Liver (tissue), 9 donors: Measurements from ENCODE around the gene KSR1. TPM values are rescaled to one million over a fixed set of nuclear protein-coding genes. Genes with fewer than 3 reads are reported as not detected.

Experiments used
- DNase-seq: peaks from one replicate; pipeline ENCODE4 v3.0.0-alpha.2; 2017; ENCODE audit warnings: low spot score
- H3K27ac ChIP-seq, 2 donors: one replicate each; pipeline ENCODE4 v1.7.0; 2013; ENCODE audit warnings: inconsistent platforms in 2 of 2, low read length in 2 of 2, control low read depth in 1 of 2, low read depth in 1 of 2, mild to moderate bottlenecking in 1 of 2
- H3K27me3 ChIP-seq, 4 donors: one replicate each; pipeline versions ENCODE4 v1.6.1 to v1.7.0; 2013; ENCODE audit warnings: low read length in 3 of 4, inconsistent platforms in 1 of 4, mild to moderate bottlenecking in 1 of 4, moderate library complexity in 1 of 4; ENCODE audit not compliant: control insufficient read depth in 4 of 4, insufficient read depth in 4 of 4
- H3K36me3 ChIP-seq, 4 donors: one replicate each; pipeline versions ENCODE4 v1.6.1 to v1.7.0; 2013; ENCODE audit warnings: low read length in 3 of 4, mild to moderate bottlenecking in 3 of 4, low read depth in 1 of 4, moderate library complexity in 1 of 4; ENCODE audit not compliant: control insufficient read depth in 4 of 4, insufficient read depth in 3 of 4
- H3K4me1 ChIP-seq, 4 donors: one replicate each; pipeline versions ENCODE4 v1.6.1 to v1.7.0; 2013; ENCODE audit warnings: low read length in 3 of 4, mild to moderate bottlenecking in 3 of 4, moderate library complexity in 1 of 4; ENCODE audit not compliant: control insufficient read depth in 4 of 4, insufficient read depth in 4 of 4
- H3K4me3 ChIP-seq, 3 donors: one replicate each; pipeline versions ENCODE4 v1.6.1 to v1.7.0; 2013; ENCODE audit warnings: low read length in 3 of 3, control low read depth in 1 of 3, low read depth in 1 of 3, mild to moderate bottlenecking in 1 of 3
- H3K9ac ChIP-seq, 2 donors: one replicate each; pipeline ENCODE4 v1.7.0; 2013; ENCODE audit warnings: low read length in 2 of 2, mild to moderate bottlenecking in 2 of 2, moderate library complexity in 2 of 2, control low read depth in 1 of 2, low read depth in 1 of 2
- H3K9me3 ChIP-seq, 4 donors: one replicate each; pipeline versions ENCODE4 v1.6.1 to v1.7.0; 2013; ENCODE audit warnings: low read length in 3 of 4; ENCODE audit not compliant: control insufficient read depth in 4 of 4
- EGR1 ChIP-seq, 2 donors: IDR thresholded peaks; 2 replicates each; pipeline ENCODE4 v1.6.1; 2016 to 2018; ENCODE audit warnings: antibody characterized with exemption in 2 of 2, low read depth in 2 of 2
- GABPA ChIP-seq, 2 donors: IDR thresholded peaks in 1 of 2; conservative IDR thresholded peaks in 1 of 2; 2 replicates each; pipeline ENCODE4 v1.6.1; 2016; ENCODE audit warnings: antibody characterized with exemption in 2 of 2, mild to moderate bottlenecking in 1 of 2, moderate library complexity in 1 of 2
- HNF4A ChIP-seq, 2 donors: conservative IDR thresholded peaks; 2 replicates each; pipeline ENCODE4 v1.6.1; 2016; ENCODE audit warnings: antibody characterized with exemption in 2 of 2, mild to moderate bottlenecking in 2 of 2
- JUND ChIP-seq, 2 donors: IDR thresholded peaks; 2 replicates each; pipeline ENCODE4 v1.6.1; 2016; ENCODE audit warnings: antibody characterized with exemption in 2 of 2
- RXRA ChIP-seq, 2 donors: IDR thresholded peaks; 2 replicates each; pipeline ENCODE4 v1.6.1; 2017 to 2018; ENCODE audit warnings: antibody characterized with exemption in 2 of 2, mild to moderate bottlenecking in 1 of 2
- TAF1 ChIP-seq: conservative IDR thresholded peaks from 2 replicates; pipeline ENCODE4 v1.6.1; 2016; ENCODE audit warnings: antibody characterized with exemption, mild to moderate bottlenecking
- YY1 ChIP-seq: IDR thresholded peaks from 2 replicates; pipeline ENCODE4 v1.6.1; 2016; ENCODE audit warnings: antibody characterized with exemption, mild to moderate bottlenecking
- WGBS: extraction: QIAGEN DNeasy Blood & Tissue Kit; methylation state at CpG from one replicate; pipeline ENCODE4 v1.1.7; 2013; 5-methylcytosine and 5-hydroxymethylcytosine counted together
- polyA plus RNA-seq, 2 donors: library from polyadenylated mRNA; stranded (reverse) in 1 of 2; unstranded in 1 of 2; fragments of 200-250 nt in 1 of 2; fragments of >200 nt in 1 of 2; fragmentation: Nextera tagmentation in 1 of 2; extraction: Ambion mirVana in 1 of 2; gene quantifications; one replicate each; pipeline versions ENCODE4 v1.2.1 to v1.2.3, GENCODE V29; 2013 to 2015
- total RNA-seq, 2 donors: library from RNA; depleted of rRNA; stranded (reverse); fragments of >200 nt; gene quantifications; one replicate each; pipeline ENCODE4 v1.2.3, GENCODE V29; 2014
- TF ChIP-seq, protein P1 (sequence below): IDR thresholded peaks from 2 replicates; pipeline ENCODE4 v1.6.1; 2016; ENCODE audit warnings: antibody characterized with exemption, mild to moderate bottlenecking
- TF ChIP-seq, protein P2 (sequence below): IDR thresholded peaks from 2 replicates; pipeline ENCODE4 v1.6.1; 2016; ENCODE audit warnings: antibody characterized with exemption
- donor health status: healthy.
- donor health status: healthy.
- donor health status: healthy.
- donor health status: healthy.
- donor health status: healthy.

The KSR1 gene
- total and polyA plus RNA-seq, 4 donors, result 1.2 to 9.0 (median 4.1) TPM

DNA sequence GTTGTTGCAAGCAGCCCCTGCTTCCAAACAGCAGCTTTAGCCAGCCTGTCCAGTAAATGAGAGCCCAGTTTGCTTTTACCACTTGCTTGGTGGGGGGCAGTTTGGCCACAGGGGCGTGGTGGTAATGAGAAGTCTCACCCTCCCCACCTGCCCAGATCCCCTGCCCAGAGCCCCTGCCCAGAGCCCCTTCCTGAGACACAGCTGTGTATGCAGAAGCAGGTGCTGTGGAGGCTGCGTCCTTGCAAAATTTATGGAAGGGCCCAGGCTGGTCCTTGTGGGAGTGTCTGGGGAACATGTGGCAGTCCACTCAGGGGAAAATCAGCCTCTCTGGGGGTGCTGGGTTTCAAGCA, 147.1 kb downstream of the KSR1 start:
- TF ChIP-seq JUND (IDR thresholded peaks at IDR 0.05) (no peak), EGR1 (IDR thresholded peaks at IDR 0.05; ENCODE audit: low read depth in 2 of 2) (no peak), GABPA (IDR thresholded peaks at IDR 0.05 in 1 of 2, conservative IDR thresholded peaks at IDR 0.05 in 1 of 2) (no peak), HNF4A (conservative IDR thresholded peaks at IDR 0.05) (no peak), TAF1 (no peak), RXRA (IDR thresholded peaks at IDR 0.05) (no peak)
- TF ChIP-seq, protein P1, sequence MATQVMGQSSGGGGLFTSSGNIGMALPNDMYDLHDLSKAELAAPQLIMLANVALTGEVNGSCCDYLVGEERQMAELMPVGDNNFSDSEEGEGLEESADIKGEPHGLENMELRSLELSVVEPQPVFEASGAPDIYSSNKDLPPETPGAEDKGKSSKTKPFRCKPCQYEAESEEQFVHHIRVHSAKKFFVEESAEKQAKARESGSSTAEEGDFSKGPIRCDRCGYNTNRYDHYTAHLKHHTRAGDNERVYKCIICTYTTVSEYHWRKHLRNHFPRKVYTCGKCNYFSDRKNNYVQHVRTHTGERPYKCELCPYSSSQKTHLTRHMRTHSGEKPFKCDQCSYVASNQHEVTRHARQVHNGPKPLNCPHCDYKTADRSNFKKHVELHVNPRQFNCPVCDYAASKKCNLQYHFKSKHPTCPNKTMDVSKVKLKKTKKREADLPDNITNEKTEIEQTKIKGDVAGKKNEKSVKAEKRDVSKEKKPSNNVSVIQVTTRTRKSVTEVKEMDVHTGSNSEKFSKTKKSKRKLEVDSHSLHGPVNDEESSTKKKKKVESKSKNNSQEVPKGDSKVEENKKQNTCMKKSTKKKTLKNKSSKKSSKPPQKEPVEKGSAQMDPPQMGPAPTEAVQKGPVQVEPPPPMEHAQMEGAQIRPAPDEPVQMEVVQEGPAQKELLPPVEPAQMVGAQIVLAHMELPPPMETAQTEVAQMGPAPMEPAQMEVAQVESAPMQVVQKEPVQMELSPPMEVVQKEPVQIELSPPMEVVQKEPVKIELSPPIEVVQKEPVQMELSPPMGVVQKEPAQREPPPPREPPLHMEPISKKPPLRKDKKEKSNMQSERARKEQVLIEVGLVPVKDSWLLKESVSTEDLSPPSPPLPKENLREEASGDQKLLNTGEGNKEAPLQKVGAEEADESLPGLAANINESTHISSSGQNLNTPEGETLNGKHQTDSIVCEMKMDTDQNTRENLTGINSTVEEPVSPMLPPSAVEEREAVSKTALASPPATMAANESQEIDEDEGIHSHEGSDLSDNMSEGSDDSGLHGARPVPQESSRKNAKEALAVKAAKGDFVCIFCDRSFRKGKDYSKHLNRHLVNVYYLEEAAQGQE, result no peak
- TF ChIP-seq, protein P2, sequence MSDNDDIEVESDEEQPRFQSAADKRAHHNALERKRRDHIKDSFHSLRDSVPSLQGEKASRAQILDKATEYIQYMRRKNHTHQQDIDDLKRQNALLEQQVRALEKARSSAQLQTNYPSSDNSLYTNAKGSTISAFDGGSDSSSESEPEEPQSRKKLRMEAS, result no peak
- WGBS, result 84% methylated on average over 2 of the region's 2 CpGs
- no peak for DNase-seq
- H3K27me3 ChIP-seq, result no peaks in the 10 kb centered on the region
- peaks cover 0 to 26% (median 2%) of the 10 kb centered on the region in 4 donors for H3K36me3 ChIP-seq
- H3K4me1 ChIP-seq, result no peaks in the 10 kb centered on the region
- no peak overlapping the region for H3K4me3 ChIP-seq
- H3K27ac ChIP-seq, result no peak overlapping the region
- no peak overlapping the region for H3K9ac ChIP-seq
- H3K9me3 ChIP-seq, result no peaks in the 10 kb centered on the region

- TF ChIP-seq YY1 (no peak), TAF1 (no peak)
- H3K36me3 ChIP-seq, result peaks cover 0 to 28% (median 2%) of the 10 kb centered on the region in 4 donors
- no peak overlapping the region for H3K9ac ChIP-seq
- no peak overlapping the region for H3K4me3 ChIP-seq
- H3K27ac ChIP-seq, result no peak overlapping the region
- WGBS, result 90% methylated on average over 22 of the region's 22 CpGs
- no peak for DNase-seq
- no peaks in the 10 kb centered on the region for H3K4me1 ChIP-seq
- no peaks in the 10 kb centered on the region for H3K9me3 ChIP-seq
- H3K27me3 ChIP-seq, result no peaks in the 10 kb centered on the region
These were observed 147.9 kb downstream of the KSR1 start for GRCh38 chr17:27603880-27604794.

GRCh38 chr17:27605409-27605808, 149.2 kb downstream of the KSR1 start:
- Histone ChIP-seq H3K9me3 (no peaks in the 10 kb centered on the region), H3K27me3 (no peaks in the 10 kb centered on the region), H3K27ac (no peak overlapping the region), H3K36me3 (peaks cover 0 to 28% (median 2%) of the 10 kb centered on the region in 4 donors), H3K9ac (no peak overlapping the region), H3K4me1 (peaks cover 0 to 3% (median 0%) of the 10 kb centered on the region in 4 donors), H3K4me3 (no peak overlapping the region)
- 97% methylated on average over 25 of the region's 25 CpGs for WGBS
- DNase-seq, result no peak
- TF ChIP-seq RXRA (IDR thresholded peaks at IDR 0.05) (no peak), YY1 (no peak)
